Measurements from ENCODE around the gene KIR3DL2.
"Not testable (repeated sequence)": the region's sequence is repeated elsewhere in the genome, so short reads cannot be mapped to it uniquely, and the experiment has no call there.

GRCh38 chr19:54907899-54908298 is 57.7 kb downstream of the KIR3DL2 start:
- not testable (repeated sequence) for TF ChIP-seq CTCF (IDR thresholded peaks at IDR 0.05); ELF1 (IDR thresholded peaks at IDR 0.05); EZH2phosphoT487 (IDR thresholded peaks at IDR 0.05; ENCODE audit: borderline replicate concordance, low read depth); POLR2AphosphoS5 (IDR thresholded peaks at IDR 0.05; ENCODE audit: low read depth, low read length); USF2 (IDR thresholded peaks at IDR 0.05; ENCODE audit: borderline replicate concordance, low read depth, low read length); RAD21 (IDR thresholded peaks at IDR 0.05; ENCODE audit: low read length); TAF1 (IDR thresholded peaks at IDR 0.05; ENCODE audit: borderline replicate concordance, low read depth, low read length); REST (IDR thresholded peaks at IDR 0.05; ENCODE audit: low read depth, low read length); ZBTB33 (IDR thresholded peaks at IDR 0.05; ENCODE audit: borderline replicate concordance, low read depth); FOXM1 (IDR thresholded peaks at IDR 0.05; ENCODE audit: low read depth); TCF12 (IDR thresholded peaks at IDR 0.05)
